Endothelial cell (in vitro differentiated cells): ENCODE measurements around the gene LDLRAD2. TPM values are rescaled to one million over a fixed set of nuclear protein-coding genes. Genes with fewer than 3 reads are reported as not detected.

ENCODE experiments used
- DNase-seq: peaks from one replicate; pipeline ENCODE4 v3.0.0; 2021; ENCODE audit warnings: low spot score
- H3K27ac Mint-ChIP-seq: one replicate; pipeline ENCODE4 v1.8.0; 2021; ENCODE audit warnings: mixed read lengths, inconsistent platforms; ENCODE audit not compliant: unreplicated experiment
- H3K27me3 Mint-ChIP-seq: one replicate; pipeline ENCODE4 v1.8.0; 2021; ENCODE audit warnings: mild to moderate bottlenecking, moderate library complexity, mixed read lengths, inconsistent platforms; ENCODE audit not compliant: unreplicated experiment
- H3K36me3 Mint-ChIP-seq: one replicate; pipeline ENCODE4 v1.8.0; 2021; ENCODE audit warnings: mild to moderate bottlenecking, low read depth, mixed read lengths, inconsistent platforms; ENCODE audit not compliant: unreplicated experiment
- H3K4me1 Mint-ChIP-seq: one replicate; pipeline ENCODE4 v1.8.0; 2021; ENCODE audit warnings: mild to moderate bottlenecking, mixed read lengths, inconsistent platforms; ENCODE audit not compliant: unreplicated experiment
- H3K4me3 Mint-ChIP-seq: one replicate; pipeline ENCODE4 v1.8.0; 2021; ENCODE audit warnings: mild to moderate bottlenecking, mixed read lengths, inconsistent platforms; ENCODE audit not compliant: unreplicated experiment
- H3K9me3 Mint-ChIP-seq: one replicate; pipeline ENCODE4 v1.8.0; 2021; ENCODE audit warnings: mixed read lengths, inconsistent platforms; ENCODE audit not compliant: unreplicated experiment
- total RNA-seq: library from RNA; stranded (reverse); fragmentation: NEBNext Ultra II Directional; extraction: Animal tissue kit (Norgen Biotek cat#: 25700); gene quantifications from one replicate; pipeline ENCODE4 v1.2.1, GENCODE V29; 2021; ENCODE audit not compliant: unreplicated experiment
- TF ChIP-seq, protein P1 (sequence below): fragments of 200-600 bp; sonication (generic); IDR thresholded peaks from one replicate; pipeline ENCODE4 v1.5.0; 2021; ENCODE audit warnings: antibody characterized with exemption; ENCODE audit not compliant: unreplicated experiment

The LDLRAD2 gene
- total RNA-seq, 1 donor from 2014 or later: 1.3 TPM

DNA sequence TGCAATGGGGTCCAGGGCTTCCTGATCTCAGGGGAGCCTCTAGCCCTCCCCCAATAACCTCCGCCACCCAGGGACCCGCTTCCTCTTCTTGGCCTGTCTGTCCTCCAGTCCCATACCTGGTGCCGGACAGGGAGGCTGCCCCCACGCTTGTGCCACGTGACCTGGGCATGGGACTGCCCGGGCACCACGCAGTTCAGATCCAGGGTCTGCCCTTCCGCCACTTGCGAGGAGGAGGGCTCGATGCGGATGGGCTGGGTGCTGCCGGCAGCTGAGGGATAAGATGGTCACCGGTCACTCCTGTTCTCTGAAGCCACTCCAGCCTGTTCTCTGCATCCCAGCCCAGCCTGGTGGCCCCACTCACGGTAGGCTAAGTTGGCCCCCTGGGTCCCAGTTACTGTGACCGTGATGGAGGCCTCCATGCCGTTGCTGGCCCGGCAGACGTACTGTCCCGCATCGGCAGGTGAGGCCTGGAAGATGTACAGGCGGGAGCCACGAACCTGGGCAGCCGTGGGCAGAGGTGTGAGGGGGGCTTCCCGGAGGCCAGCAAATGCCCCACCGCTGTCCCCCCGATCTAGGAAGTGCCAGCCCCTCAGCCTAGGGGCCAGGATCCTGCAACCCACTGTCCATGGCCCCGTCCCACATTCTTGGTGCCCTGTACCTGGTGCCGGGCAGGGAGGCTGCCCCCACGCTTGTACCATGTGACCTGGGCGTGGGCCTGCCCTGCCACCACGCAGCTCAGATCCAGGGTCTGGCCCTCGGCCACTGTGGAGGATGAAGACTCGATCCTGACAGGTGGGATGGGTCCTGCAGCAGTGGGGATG lies 39.6 kb downstream of the LDLRAD2 start:
- Mint-ChIP-seq H3K36me3 (peaks cover 32% of the 10 kb centered on the region), H3K4me1 (no peaks in the 10 kb centered on the region), H3K9me3 (no peaks in the 10 kb centered on the region), H3K27me3 (peaks cover 34% of the 10 kb centered on the region), H3K27ac (no peak overlapping the region), H3K4me3 (no peak overlapping the region)
- TF ChIP-seq, protein P1, sequence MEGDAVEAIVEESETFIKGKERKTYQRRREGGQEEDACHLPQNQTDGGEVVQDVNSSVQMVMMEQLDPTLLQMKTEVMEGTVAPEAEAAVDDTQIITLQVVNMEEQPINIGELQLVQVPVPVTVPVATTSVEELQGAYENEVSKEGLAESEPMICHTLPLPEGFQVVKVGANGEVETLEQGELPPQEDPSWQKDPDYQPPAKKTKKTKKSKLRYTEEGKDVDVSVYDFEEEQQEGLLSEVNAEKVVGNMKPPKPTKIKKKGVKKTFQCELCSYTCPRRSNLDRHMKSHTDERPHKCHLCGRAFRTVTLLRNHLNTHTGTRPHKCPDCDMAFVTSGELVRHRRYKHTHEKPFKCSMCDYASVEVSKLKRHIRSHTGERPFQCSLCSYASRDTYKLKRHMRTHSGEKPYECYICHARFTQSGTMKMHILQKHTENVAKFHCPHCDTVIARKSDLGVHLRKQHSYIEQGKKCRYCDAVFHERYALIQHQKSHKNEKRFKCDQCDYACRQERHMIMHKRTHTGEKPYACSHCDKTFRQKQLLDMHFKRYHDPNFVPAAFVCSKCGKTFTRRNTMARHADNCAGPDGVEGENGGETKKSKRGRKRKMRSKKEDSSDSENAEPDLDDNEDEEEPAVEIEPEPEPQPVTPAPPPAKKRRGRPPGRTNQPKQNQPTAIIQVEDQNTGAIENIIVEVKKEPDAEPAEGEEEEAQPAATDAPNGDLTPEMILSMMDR: no peak
- DNase-seq: no peak

DNA sequence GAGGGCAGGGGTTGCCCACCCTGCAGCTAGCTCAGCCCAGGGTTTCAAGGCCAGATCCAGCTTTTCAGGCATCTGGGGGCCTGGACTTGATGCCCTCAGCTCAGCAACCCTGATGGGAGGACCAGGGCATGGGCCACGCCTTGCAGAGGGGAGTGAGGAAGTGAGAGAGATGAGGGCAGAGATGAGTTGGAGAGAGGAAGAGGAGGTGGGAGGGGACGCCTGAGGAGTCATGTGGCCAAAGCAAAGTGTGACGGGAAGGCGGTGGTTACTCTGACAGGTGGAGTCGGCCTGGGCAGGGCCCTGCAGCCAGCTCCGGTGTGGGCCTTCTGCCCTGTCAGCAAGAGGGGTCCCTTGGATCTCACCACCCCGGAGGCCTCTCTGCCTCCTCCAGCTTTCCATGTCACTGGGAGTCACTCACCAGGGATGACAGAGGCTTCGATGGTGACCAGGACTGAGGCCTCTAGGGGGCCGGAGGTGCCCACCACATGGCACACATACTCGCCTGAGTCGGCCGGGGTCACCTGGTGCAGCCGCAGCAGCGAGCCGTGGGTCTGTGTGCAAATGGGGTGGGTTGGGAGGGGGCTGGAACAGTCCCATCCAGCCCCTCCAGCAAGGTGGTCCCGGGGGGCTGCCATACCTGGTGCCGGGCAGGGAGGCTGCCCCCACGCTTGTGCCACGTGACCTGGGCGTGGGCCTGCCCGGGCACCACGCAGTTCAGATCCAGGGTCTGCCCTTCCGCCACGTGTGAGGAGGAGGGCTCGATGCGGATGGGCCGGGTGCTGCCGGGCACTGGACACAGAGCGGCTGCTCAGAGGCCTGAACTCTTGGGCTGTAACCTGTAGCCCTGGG lies 40.4 kb downstream of the LDLRAD2 start:
- TF ChIP-seq, protein P1: no peak

DNA sequence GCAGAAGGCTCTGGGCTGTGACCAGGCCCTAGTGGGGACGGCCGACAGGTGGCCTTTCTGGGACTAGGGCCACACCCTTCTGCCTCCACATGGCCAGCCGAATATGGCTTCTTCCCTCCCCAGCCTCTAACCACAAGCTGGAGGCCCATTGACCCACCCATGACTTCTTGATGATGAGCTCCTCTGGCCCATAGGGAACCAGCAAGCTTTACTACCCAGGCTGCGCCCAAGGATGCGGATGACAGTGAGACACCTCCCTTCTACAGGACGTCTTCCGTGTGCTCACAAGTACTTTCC lies 41.0 kb downstream of the LDLRAD2 start:
- no peaks in the 10 kb centered on the region for H3K4me1 Mint-ChIP-seq
- H3K36me3 Mint-ChIP-seq: peaks cover 38% of the 10 kb centered on the region
- no peaks in the 10 kb centered on the region for H3K9me3 Mint-ChIP-seq
- no peak overlapping the region for H3K27ac Mint-ChIP-seq
- TF ChIP-seq, protein P1: no peak
- no peak overlapping the region for H3K4me3 Mint-ChIP-seq
- DNase-seq: no peak
- peaks cover 36% of the 10 kb centered on the region for H3K27me3 Mint-ChIP-seq

More for the DNA sequence above, 40.4 kb downstream of the LDLRAD2 start:
- H3K36me3 Mint-ChIP-seq: peaks cover 32% of the 10 kb centered on the region
- no peaks in the 10 kb centered on the region for H3K9me3 Mint-ChIP-seq
- H3K4me1 Mint-ChIP-seq: no peaks in the 10 kb centered on the region
- peaks cover 35% of the 10 kb centered on the region for H3K27me3 Mint-ChIP-seq
- H3K4me3 Mint-ChIP-seq: no peak overlapping the region
- DNase-seq: no peak
- no peak overlapping the region for H3K27ac Mint-ChIP-seq

DNA sequence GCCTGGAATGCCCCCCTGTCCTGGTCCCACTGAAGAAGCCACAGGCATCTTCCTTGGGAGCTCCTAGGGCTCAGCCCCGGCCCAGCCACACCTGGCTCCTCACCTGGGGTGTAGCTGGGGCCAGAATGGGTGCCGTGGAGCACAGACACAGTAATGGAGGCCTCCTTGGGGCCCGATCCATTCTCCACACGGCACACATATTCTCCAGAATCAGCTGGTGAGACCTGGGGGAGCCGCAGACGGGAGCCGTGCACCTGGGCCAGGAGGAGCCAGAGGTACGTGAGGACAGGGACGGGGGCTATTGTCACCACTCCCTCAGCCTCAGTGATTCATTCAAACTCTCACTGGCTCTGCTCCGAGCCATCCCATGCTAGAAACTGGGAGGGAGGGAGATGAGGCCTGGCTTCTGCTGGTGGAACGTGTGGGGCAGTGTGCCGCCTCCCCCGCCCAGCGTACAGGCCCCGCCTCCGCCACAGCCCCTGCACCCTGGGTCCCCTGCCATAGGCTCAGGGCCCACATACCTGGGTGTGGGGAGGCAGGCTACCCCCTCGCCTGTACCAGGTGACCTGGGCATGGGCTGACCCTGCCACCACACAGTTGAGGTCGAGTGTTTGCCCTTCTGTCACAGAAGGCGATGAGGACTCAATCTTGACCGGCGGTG lies 42.2 kb downstream of the LDLRAD2 start:
- TF ChIP-seq, protein P1: no peak
- Mint-ChIP-seq H3K27ac (no peak overlapping the region), H3K9me3 (no peaks in the 10 kb centered on the region), H3K4me1 (peaks cover 2% of the 10 kb centered on the region), H3K27me3 (peaks cover 41% of the 10 kb centered on the region), H3K4me3 (no peak overlapping the region), H3K36me3 (peaks cover 44% of the 10 kb centered on the region)
- DNase-seq: no peak
